OCI-LY7 (cell line): Measurements from ENCODE around the gene NCLN.

Source experiments
- CTCF ChIP-seq: fragments of 200-600 bp; sonication (generic); conservative IDR thresholded peaks from 2 replicates; pipeline ENCODE4 v1.5.1; 2014; ENCODE audit warnings: mild to moderate bottlenecking, antibody characterized with exemption, low read length, moderate library complexity, mixed read lengths
- EZH2phosphoT487 ChIP-seq: fragments of 200-600 bp; sonication (generic); IDR thresholded peaks from 2 replicates; pipeline ENCODE4 v1.6.1; 2018; ENCODE audit warnings: low read depth, borderline replicate concordance, mild to moderate bottlenecking, mixed run types, antibody characterized with exemption, low read length, moderate library complexity, mixed read lengths

- no peak for TF ChIP-seq CTCF
- TF ChIP-seq EZH2phosphoT487: no peak
Measured at GRCh38 chr19:3202346-3202745, 16.6 kb downstream of the NCLN start.
